ENCODE results near the gene PSMA4.
"Not testable (repeated sequence)": the region's sequence is repeated elsewhere in the genome, so short reads cannot be mapped to it uniquely, and the experiment has no call there.

Gene PSMA4

GRCh38 chr15:78536134-78536533 is 4.1 kb upstream of the PSMA4 start:
- no peak for TF ChIP-seq CTCF (IDR thresholded peaks at IDR 0.05; ENCODE audit: insufficient read depth, low read length, missing control alignments)
- CTCF ChIA-PET, result no interaction called here
- DNase-seq (ENCODE audit: low read depth, low spot score), result no peak
- POLR2A ChIA-PET, result no interaction called here
- H3K4me3 ChIP-seq (ENCODE audit: low read depth, low read length), result no peak overlapping the region

- no peak for TF ChIP-seq CTCF (IDR thresholded peaks at IDR 0.05; ENCODE audit: insufficient read depth, low read length, missing control alignments)
- no peak for DNase-seq (ENCODE audit: low read depth, low spot score)
- H3K4me3 ChIP-seq (ENCODE audit: low read depth, low read length), result no peak overlapping the region
- POLR2A ChIA-PET, result no interaction called here
- CTCF ChIA-PET, result interaction anchor here (0.7 kb wide), 1 partner anchor 16 kb away, joined by 3 read pairs; no protein-coding TSS in a partner anchor
Observed at GRCh38 chr15:78537266-78537905, 2.9 kb upstream of the PSMA4 start.

GRCh38 chr15:78538358-78538757 is 1.9 kb upstream of the PSMA4 start:
- ChIA-PET POLR2A (no interaction called here), CTCF (interaction anchor here (1.6 kb wide), 1 partner anchor 27 kb away, joined by 4 read pairs; the partner anchor contains the start of gene CHRNA5)
- TF ChIP-seq CTCF (IDR thresholded peaks at IDR 0.05; ENCODE audit: insufficient read depth, low read length, missing control alignments), result no peak
- no peak for DNase-seq (ENCODE audit: low read depth, low spot score)
- no peak overlapping the region for H3K4me3 ChIP-seq (ENCODE audit: low read depth, low read length)

- ChIA-PET POLR2A (interaction anchor here (0.7 to 2.1 kb wide), 5 partner anchors 9 to 102 kb away, joined by 3 to 14 read pairs (median 4); partner anchors contain the start of genes CHRNA5, HYKK and IREB2), CTCF (interaction anchor here (1.2 to 1.6 kb wide), 4 partner anchors 26 to 170 kb away, joined by 3 to 6 read pairs (median 4); partner anchors contain the start of gene CHRNA5)
Observed at GRCh38 chr15:78539464-78540140, 642 bp upstream of the PSMA4 start.

GRCh38 chr15:78540871-78541743 is 863 bp downstream of the PSMA4 start:
- no peak for TF ChIP-seq CTCF (IDR thresholded peaks at IDR 0.05; ENCODE audit: insufficient read depth, low read length, missing control alignments)
- peak overlapping the region; percentile 94 for H3K4me3 ChIP-seq (ENCODE audit: low read depth, low read length)
- no peak for DNase-seq (ENCODE audit: low read depth, low spot score)
- CTCF ChIA-PET, result interaction anchor here (0.9 to 1.2 kb wide), 4 partner anchors 11 to 169 kb away, joined by 3 to 6 read pairs (median 3); no protein-coding TSS in a partner anchor
- POLR2A ChIA-PET, result interaction anchor here (0.9 to 2.1 kb wide), 4 partner anchors 9 to 103 kb away, joined by 3 to 14 read pairs (median 4); partner anchors contain the start of genes CHRNA5, HYKK and IREB2

More at GRCh38 chr15:78539464-78540140, 642 bp upstream of the PSMA4 start:
- DNase-seq (ENCODE audit: low read depth, low spot score), result not testable (repeated sequence)
- H3K4me3 ChIP-seq (ENCODE audit: low read depth, low read length), result peak overlapping the region; percentile 94

- CTCF ChIA-PET, result interaction anchor here (0.9 to 1.0 kb wide), 2 partner anchors 10 to 19 kb away, joined by 3 read pairs; no protein-coding TSS in a partner anchor
- POLR2A ChIA-PET, result interaction anchor here (2.1 kb wide), 1 partner anchor 104 kb away, joined by 14 read pairs; the partner anchor contains the start of gene IREB2
- DNase-seq (ENCODE audit: low read depth, low spot score), result no peak
- no peak for TF ChIP-seq CTCF (IDR thresholded peaks at IDR 0.05; ENCODE audit: insufficient read depth, low read length, missing control alignments)
- H3K4me3 ChIP-seq (ENCODE audit: low read depth, low read length), result peak overlapping the region; percentile 94
Observed at GRCh38 chr15:78541744-78542034, 1.4 kb downstream of the PSMA4 start.

All from AG04449 (cell line).